HL-60 (cell line): ENCODE measurements around the gene DIP2C.

Experiments
- CTCF ChIP-seq: IDR thresholded peaks from one replicate; pipeline ENCODE4 v1.5.1; 2011; ENCODE audit warnings: low read length, control low read depth, inconsistent platforms; ENCODE audit not compliant: insufficient read depth
- GABPA ChIP-seq: IDR thresholded peaks from 2 replicates; pipeline ENCODE4 v1.6.1; 2012; ENCODE audit warnings: low read depth
- POLR2AphosphoS5 ChIP-seq: IDR thresholded peaks from 2 replicates; pipeline ENCODE4 v1.6.1; 2012; ENCODE audit warnings: low read depth
- REST ChIP-seq: IDR thresholded peaks from 2 replicates; pipeline ENCODE4 v1.6.1; 2012; ENCODE audit warnings: low read depth; ENCODE audit not compliant: insufficient replicate concordance
- SPI1 ChIP-seq: IDR thresholded peaks from 2 replicates; pipeline ENCODE4 v1.6.1; 2012; ENCODE audit warnings: low read depth, mild to moderate bottlenecking, borderline replicate concordance

- no peak for TF ChIP-seq CTCF
- no peak for TF ChIP-seq POLR2AphosphoS5
- TF ChIP-seq GABPA, result no peak
- TF ChIP-seq SPI1, result no peak
- no peak for TF ChIP-seq REST
Measured at GRCh38 chr10:634256-634655, 55.2 kb downstream of the DIP2C start.
